Glutamatergic neuron (in vitro differentiated cells): ENCODE measurements around the gene SUGP2. TPM values are rescaled to one million over a fixed set of nuclear protein-coding genes. Genes with fewer than 3 reads are reported as not detected.
"Not testable (repeated sequence)": the region's sequence is repeated elsewhere in the genome, so short reads cannot be mapped to it uniquely, and the experiment has no call there.

Experiments used
- DNase-seq: peaks from one replicate; pipeline ENCODE4 v3.0.0; 2022
- H3K27ac Mint-ChIP-seq: one replicate; pipeline ENCODE4 v1.8.0; 2020; ENCODE audit warnings: mild to moderate bottlenecking, mixed read lengths, inconsistent platforms; ENCODE audit not compliant: unreplicated experiment
- H3K27me3 Mint-ChIP-seq: one replicate; pipeline ENCODE4 v1.8.0; 2020; ENCODE audit warnings: mild to moderate bottlenecking, moderate library complexity, mixed read lengths, inconsistent platforms; ENCODE audit not compliant: unreplicated experiment
- H3K36me3 Mint-ChIP-seq: one replicate; pipeline ENCODE4 v1.8.0; 2020; ENCODE audit warnings: mild to moderate bottlenecking, mixed read lengths, inconsistent platforms; ENCODE audit not compliant: unreplicated experiment
- H3K4me1 Mint-ChIP-seq: one replicate; pipeline ENCODE4 v1.8.0; 2020; ENCODE audit warnings: mild to moderate bottlenecking, low read depth, mixed read lengths, inconsistent platforms; ENCODE audit not compliant: unreplicated experiment
- H3K4me3 Mint-ChIP-seq: one replicate; pipeline ENCODE4 v1.8.0; 2020; ENCODE audit warnings: mild to moderate bottlenecking, mixed read lengths, inconsistent platforms; ENCODE audit not compliant: unreplicated experiment
- H3K9me3 Mint-ChIP-seq: one replicate; pipeline ENCODE4 v1.8.0; 2020; ENCODE audit warnings: mild to moderate bottlenecking, moderate library complexity, mixed read lengths, inconsistent platforms; ENCODE audit not compliant: unreplicated experiment
- total RNA-seq: library from RNA; stranded (reverse); fragmentation: NEBNext Ultra II Directional; extraction: Animal tissue kit (Norgen Biotek cat#: 25700); gene quantifications from one replicate; pipeline ENCODE4 v1.2.1, GENCODE V29; 2021; ENCODE audit not compliant: unreplicated experiment
- TF ChIP-seq, protein P1 (sequence below): fragments of 200-600 bp; sonication (generic); IDR thresholded peaks from one replicate; pipeline ENCODE4 v1.5.0; 2021; ENCODE audit not compliant: partially characterized antibody, unreplicated experiment

Gene SUGP2
- total RNA-seq, 1 donor from 2014 or later = 201 TPM

DNA sequence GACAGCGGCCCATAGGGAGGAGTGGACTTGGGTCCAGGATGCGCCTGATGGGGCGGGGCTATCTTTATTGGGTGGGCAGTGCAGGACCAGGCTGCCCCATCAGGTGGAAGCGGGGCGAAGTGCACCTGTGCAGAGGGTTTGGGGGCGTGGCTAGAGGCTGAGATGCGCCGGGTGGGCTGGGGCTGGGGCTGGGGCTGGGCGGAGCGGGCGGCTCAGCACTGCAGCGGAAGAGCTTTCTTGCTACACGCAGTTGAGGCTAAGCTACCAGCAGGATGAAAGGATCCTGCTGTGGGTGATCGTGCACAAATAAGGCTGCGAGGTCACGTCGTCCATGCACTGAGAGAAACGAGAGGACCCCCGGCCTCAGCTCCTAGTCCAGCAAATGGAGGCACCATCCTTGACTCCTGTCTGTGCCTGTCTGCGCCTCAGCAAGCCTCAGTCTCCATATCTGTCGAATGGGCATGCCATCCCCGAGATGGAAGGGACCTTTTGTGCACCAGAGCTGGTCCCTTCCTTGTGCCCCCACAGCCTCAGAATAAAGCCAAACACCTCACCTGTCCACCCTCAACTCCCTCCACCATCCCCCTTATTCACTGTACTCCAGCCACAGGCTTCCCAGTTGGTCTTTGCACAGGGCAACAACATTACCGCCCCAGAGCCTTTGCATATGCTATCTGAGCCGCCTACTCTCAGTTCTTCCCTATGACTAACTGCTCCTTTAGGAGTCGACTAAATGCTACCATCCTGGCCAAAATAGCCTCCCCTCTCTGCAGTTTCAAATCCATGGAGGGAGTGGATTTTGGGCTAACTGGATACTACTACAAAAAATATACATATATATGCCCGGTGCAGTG, 71.3 kb downstream of the SUGP2 start:
- H3K27ac Mint-ChIP-seq = no peak overlapping the region
- peak; percentile 33 for DNase-seq
- H3K4me1 Mint-ChIP-seq = no peaks in the 10 kb centered on the region
- TF ChIP-seq, protein P1, sequence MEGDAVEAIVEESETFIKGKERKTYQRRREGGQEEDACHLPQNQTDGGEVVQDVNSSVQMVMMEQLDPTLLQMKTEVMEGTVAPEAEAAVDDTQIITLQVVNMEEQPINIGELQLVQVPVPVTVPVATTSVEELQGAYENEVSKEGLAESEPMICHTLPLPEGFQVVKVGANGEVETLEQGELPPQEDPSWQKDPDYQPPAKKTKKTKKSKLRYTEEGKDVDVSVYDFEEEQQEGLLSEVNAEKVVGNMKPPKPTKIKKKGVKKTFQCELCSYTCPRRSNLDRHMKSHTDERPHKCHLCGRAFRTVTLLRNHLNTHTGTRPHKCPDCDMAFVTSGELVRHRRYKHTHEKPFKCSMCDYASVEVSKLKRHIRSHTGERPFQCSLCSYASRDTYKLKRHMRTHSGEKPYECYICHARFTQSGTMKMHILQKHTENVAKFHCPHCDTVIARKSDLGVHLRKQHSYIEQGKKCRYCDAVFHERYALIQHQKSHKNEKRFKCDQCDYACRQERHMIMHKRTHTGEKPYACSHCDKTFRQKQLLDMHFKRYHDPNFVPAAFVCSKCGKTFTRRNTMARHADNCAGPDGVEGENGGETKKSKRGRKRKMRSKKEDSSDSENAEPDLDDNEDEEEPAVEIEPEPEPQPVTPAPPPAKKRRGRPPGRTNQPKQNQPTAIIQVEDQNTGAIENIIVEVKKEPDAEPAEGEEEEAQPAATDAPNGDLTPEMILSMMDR = no peak
- no peak overlapping the region for H3K4me3 Mint-ChIP-seq
- H3K9me3 Mint-ChIP-seq = no peaks in the 10 kb centered on the region
- no peaks in the 10 kb centered on the region for H3K36me3 Mint-ChIP-seq
- peaks cover 11% of the 10 kb centered on the region for H3K27me3 Mint-ChIP-seq

DNA sequence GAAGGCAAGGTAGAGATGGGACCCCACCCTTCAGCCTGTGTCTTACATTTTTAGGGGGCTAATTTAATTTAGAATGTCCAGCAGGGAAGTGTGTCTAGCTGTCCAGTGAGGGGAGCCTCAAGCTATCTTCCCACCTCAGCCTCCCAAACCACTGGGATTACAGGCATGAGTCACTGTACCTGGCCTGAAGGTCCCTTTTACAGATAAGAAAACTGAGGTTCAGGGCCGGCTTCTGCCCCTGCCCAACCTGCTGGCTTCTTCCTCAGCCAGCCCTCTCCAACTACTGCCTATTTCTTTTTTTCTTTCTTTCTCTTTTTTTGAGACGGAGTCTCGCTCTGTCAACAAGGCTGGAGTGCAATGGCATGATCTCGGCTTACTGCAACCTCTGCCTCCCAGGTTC, 72.9 kb downstream of the SUGP2 start:
- TF ChIP-seq, protein P1 = no peak
- no peak for DNase-seq
- no peak overlapping the region for H3K27ac Mint-ChIP-seq

DNA sequence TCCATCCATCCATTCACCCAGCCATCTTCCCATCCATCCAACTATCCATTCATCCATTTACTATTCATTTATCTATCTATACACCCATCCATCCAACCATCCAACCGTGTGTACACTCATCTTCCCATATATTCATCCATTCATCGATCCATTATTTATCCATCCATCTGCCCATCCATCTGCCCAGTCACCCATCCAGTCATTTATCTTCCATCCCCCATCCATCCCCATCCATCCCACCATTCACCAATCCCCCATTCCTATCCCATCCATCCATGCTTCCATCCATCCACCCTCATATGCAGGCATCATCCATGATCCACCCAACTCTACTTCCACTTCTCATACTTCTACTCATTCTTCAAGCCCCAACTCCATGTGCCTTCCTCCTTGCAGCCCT, 78.3 kb downstream of the SUGP2 start:
- Mint-ChIP-seq H3K36me3 (peaks cover 4% of the 10 kb centered on the region), H3K9me3 (peaks cover 6% of the 10 kb centered on the region), H3K4me3 (no peak overlapping the region), H3K4me1 (no peaks in the 10 kb centered on the region), H3K27ac (peak overlapping the region; percentile 24), H3K27me3 (peaks cover 3% of the 10 kb centered on the region)
- DNase-seq = no peak
- TF ChIP-seq, protein P1 = no peak

More for the DNA sequence above, 72.9 kb downstream of the SUGP2 start:
- Mint-ChIP-seq H3K4me1 (no peaks in the 10 kb centered on the region), H3K36me3 (no peaks in the 10 kb centered on the region), H3K4me3 (no peak overlapping the region), H3K9me3 (no peaks in the 10 kb centered on the region), H3K27me3 (peaks cover 11% of the 10 kb centered on the region)

DNA sequence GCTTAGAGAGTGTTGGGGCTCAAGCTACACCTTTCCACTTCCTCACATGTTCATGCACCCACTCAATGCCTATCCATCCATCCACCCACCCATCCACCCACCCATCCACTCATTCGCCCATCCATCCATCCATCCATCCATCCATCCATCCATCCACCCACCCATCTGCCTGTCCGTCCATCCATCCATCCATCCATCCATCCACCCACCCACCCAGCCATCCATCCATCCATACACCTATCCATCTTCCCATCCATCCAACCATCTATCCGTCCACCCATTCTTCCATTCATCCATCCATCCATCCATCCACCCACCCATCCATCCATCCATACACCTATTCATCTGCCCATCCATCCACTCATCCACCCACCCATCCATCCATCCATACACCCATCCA, 79.2 kb downstream of the SUGP2 start:
- H3K36me3 Mint-ChIP-seq = peaks cover 4% of the 10 kb centered on the region

DNA sequence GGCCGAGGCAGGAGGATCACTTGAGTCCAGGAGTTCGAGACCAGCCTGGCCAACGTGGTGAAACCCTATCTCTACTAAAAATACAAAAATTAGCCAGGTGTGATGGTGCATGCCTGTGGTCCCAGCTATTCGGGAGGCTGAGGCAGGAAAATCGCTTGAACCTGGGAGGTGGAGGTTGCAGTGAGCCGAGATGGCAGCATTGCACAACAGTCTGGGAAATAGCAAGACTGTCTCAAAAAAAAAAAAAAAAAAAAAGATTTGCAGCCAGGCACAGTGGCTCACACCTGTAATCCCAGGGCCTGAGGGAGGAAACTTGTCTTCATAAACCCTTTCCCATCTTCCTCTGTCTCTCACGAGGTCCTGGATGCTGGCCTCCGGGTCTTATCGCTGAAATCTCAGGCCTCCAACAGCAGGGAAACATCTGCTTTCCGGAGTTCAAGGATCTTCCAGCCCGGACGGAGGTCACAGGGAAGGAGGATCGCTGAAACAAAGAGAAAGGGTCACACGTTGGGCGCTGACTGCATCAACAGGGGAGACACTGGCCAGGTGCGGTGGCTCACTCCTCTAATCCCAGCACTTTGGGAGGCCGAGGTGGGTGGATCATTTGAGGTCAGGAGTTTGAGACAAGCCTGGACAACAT, 80.8 kb downstream of the SUGP2 start:
- not testable (repeated sequence) for H3K4me3 Mint-ChIP-seq, H3K9me3 Mint-ChIP-seq, H3K4me1 Mint-ChIP-seq, H3K27ac Mint-ChIP-seq, H3K36me3 Mint-ChIP-seq, DNase-seq, H3K27me3 Mint-ChIP-seq

More for the DNA sequence above, 79.2 kb downstream of the SUGP2 start:
- no peaks in the 10 kb centered on the region for H3K4me1 Mint-ChIP-seq
- DNase-seq = no peak
- peaks cover 6% of the 10 kb centered on the region for H3K9me3 Mint-ChIP-seq
- H3K4me3 Mint-ChIP-seq = no peak overlapping the region
- no peak overlapping the region for H3K27ac Mint-ChIP-seq
- TF ChIP-seq, protein P1 = no peak
- peaks cover 3% of the 10 kb centered on the region for H3K27me3 Mint-ChIP-seq
